HEK293T (cell line): ENCODE results near the gene KCNJ15.

Experiments used
- CTCF ChIA-PET: fragments of 350-600 bp; formaldehyde crosslinking; extraction: SDS; loops from one replicate; lab custom pipeline; 2021; ENCODE audit warnings: antibody characterized with exemption, inconsistent platforms; lab: Yijun Ruan, JAX
- POLR2A ChIA-PET: fragments of 350-600 bp; formaldehyde crosslinking; extraction: SDS; loops from one replicate; lab custom pipeline; 2020; ENCODE audit warnings: antibody characterized with exemption, inconsistent platforms; lab: Yijun Ruan, JAX
- DNase-seq: peaks from one replicate; pipeline ENCODE4 v3.0.0; 2012; ENCODE audit warnings: mixed read lengths; ENCODE audit errors: extremely low spot score
- ARNT ChIP-seq: fragments of 450-650 bp; IDR thresholded peaks from 2 replicates; pipeline ENCODE4 v1.6.1; 2017; ENCODE audit warnings: mild to moderate bottlenecking
- BHLHE40 ChIP-seq: fragments of 450-650 bp; IDR thresholded peaks from 2 replicates; pipeline ENCODE4 v1.6.1; 2016; ENCODE audit warnings: mild to moderate bottlenecking, moderate library complexity, borderline replicate concordance
- CTBP1 ChIP-seq: fragments of 450-650 bp; IDR thresholded peaks from 2 replicates; pipeline ENCODE4 v1.6.1; 2016; ENCODE audit warnings: borderline replicate concordance
- ELF4 ChIP-seq: fragments of 450-650 bp; IDR thresholded peaks from 2 replicates; pipeline ENCODE4 v1.6.1; 2017; ENCODE audit warnings: antibody characterized with exemption
- FOXA1 ChIP-seq: fragments of 450-650 bp; IDR thresholded peaks from 2 replicates; pipeline ENCODE4 v1.6.1; 2016; ENCODE audit warnings: mild to moderate bottlenecking
- FOXK2 ChIP-seq: fragments of 450-650 bp; IDR thresholded peaks from 2 replicates; pipeline ENCODE4 v1.6.1; 2016; ENCODE audit warnings: mild to moderate bottlenecking
- FOXM1 ChIP-seq: fragments of 450-650 bp; IDR thresholded peaks from 2 replicates; pipeline ENCODE4 v1.6.1; 2017; ENCODE audit warnings: mild to moderate bottlenecking, borderline replicate concordance
- HDGF ChIP-seq: fragments of 450-650 bp; IDR thresholded peaks from 2 replicates; pipeline ENCODE4 v1.6.1; 2017; ENCODE audit warnings: antibody characterized with exemption, borderline replicate concordance
- L3MBTL2 ChIP-seq: fragments of 450-650 bp; conservative IDR thresholded peaks from 2 replicates; pipeline ENCODE4 v1.6.1; 2016; ENCODE audit warnings: mild to moderate bottlenecking
- LEF1 ChIP-seq: fragments of 450-650 bp; IDR thresholded peaks from 2 replicates; pipeline ENCODE4 v1.6.1; 2017; ENCODE audit warnings: mild to moderate bottlenecking, borderline replicate concordance
- NFRKB ChIP-seq: fragments of 450-650 bp; IDR thresholded peaks from 2 replicates; pipeline ENCODE4 v1.6.1; 2016; ENCODE audit warnings: mild to moderate bottlenecking, moderate library complexity
- PKNOX1 ChIP-seq: fragments of 450-650 bp; IDR thresholded peaks from 2 replicates; pipeline ENCODE4 v1.6.1; 2016
- SP1 ChIP-seq: fragments of 450-650 bp; IDR thresholded peaks from 2 replicates; pipeline ENCODE4 v1.6.1; 2017
- SUZ12 ChIP-seq: fragments of 450-650 bp; IDR thresholded peaks from 2 replicates; pipeline ENCODE4 v1.6.1; 2016; ENCODE audit warnings: mild to moderate bottlenecking
- TARDBP ChIP-seq: fragments of 450-650 bp; IDR thresholded peaks from 2 replicates; pipeline ENCODE4 v1.6.1; 2016
- ZNF384 ChIP-seq: fragments of 450-650 bp; IDR thresholded peaks from 2 replicates; pipeline ENCODE4 v1.6.1; 2016

The KCNJ15 gene

GRCh38 chr21:38301321-38302214 is 44.8 kb downstream of the KCNJ15 start:
- ChIA-PET CTCF (no interaction called here), POLR2A (no interaction called here)
- no peak for TF ChIP-seq TARDBP
- no peak for TF ChIP-seq CTBP1
- TF ChIP-seq NFRKB: no peak
- TF ChIP-seq LEF1: no peak
- no peak for TF ChIP-seq FOXA1
- TF ChIP-seq SP1: no peak
- no peak for TF ChIP-seq ELF4
- no peak for TF ChIP-seq PKNOX1
- no peak for TF ChIP-seq FOXM1
- no peak for TF ChIP-seq BHLHE40
- TF ChIP-seq ZNF384: no peak
- no peak for TF ChIP-seq L3MBTL2
- no peak for TF ChIP-seq FOXK2
- TF ChIP-seq ARNT: no peak
- no peak for TF ChIP-seq HDGF
- TF ChIP-seq SUZ12: no peak
- DNase-seq: no peak

- ChIA-PET CTCF (no interaction called here), POLR2A (no interaction called here)
- TF ChIP-seq PKNOX1: no peak
- no peak for TF ChIP-seq NFRKB
- no peak for TF ChIP-seq ELF4
- no peak for TF ChIP-seq L3MBTL2
- no peak for TF ChIP-seq SP1
- TF ChIP-seq HDGF: no peak
- TF ChIP-seq SUZ12: no peak
- TF ChIP-seq FOXA1: no peak
- TF ChIP-seq BHLHE40: no peak
- no peak for TF ChIP-seq ZNF384
- no peak for DNase-seq
These were observed 46.5 kb downstream of the KCNJ15 start for GRCh38 chr21:38303300-38303699.

GRCh38 chr21:38306433-38307141 is 49.8 kb downstream of the KCNJ15 start:
- no peak for DNase-seq
- POLR2A ChIA-PET: no interaction called here
- no peak for TF ChIP-seq BHLHE40
- no peak for TF ChIP-seq TARDBP
- TF ChIP-seq ARNT: no peak
- TF ChIP-seq SP1: no peak
- TF ChIP-seq ELF4: no peak
- TF ChIP-seq PKNOX1: no peak
- no peak for TF ChIP-seq CTBP1
- no peak for TF ChIP-seq LEF1
- no peak for TF ChIP-seq ZNF384
- TF ChIP-seq HDGF: no peak
- no peak for TF ChIP-seq FOXK2
- no peak for TF ChIP-seq SUZ12
- no peak for TF ChIP-seq FOXA1
- no peak for TF ChIP-seq FOXM1
- no peak for TF ChIP-seq L3MBTL2
- no peak for TF ChIP-seq NFRKB
- CTCF ChIA-PET: interaction anchor here (1.1 kb wide), 1 partner anchor 88 kb away, joined by 3 read pairs; no protein-coding TSS in a partner anchor

- no peak for TF ChIP-seq FOXK2
- no peak for DNase-seq
- ChIA-PET POLR2A (no interaction called here), CTCF (interaction anchor here (1.1 kb wide), 1 partner anchor 90 kb away, joined by 3 read pairs; no protein-coding TSS in a partner anchor)
These were observed 51.2 kb downstream of the KCNJ15 start for GRCh38 chr21:38307771-38308531.

GRCh38 chr21:38308532-38309119 is 51.8 kb downstream of the KCNJ15 start:
- TF ChIP-seq ARNT (no peak), L3MBTL2 (no peak), ZNF384 (no peak), FOXA1 (no peak), SP1 (no peak), ELF4 (no peak), LEF1 (no peak), TARDBP (no peak), CTBP1 (no peak), NFRKB (no peak), FOXM1 (no peak), PKNOX1 (no peak), BHLHE40 (no peak), FOXK2 (no peak), HDGF (no peak), SUZ12 (no peak)
- CTCF ChIA-PET: no interaction called here
- POLR2A ChIA-PET: no interaction called here
- no peak for DNase-seq
